Measurements from ENCODE around the gene MAPRE2. TPM values are rescaled to one million over a fixed set of nuclear protein-coding genes. Genes with fewer than 3 reads are reported as not detected.

The MAPRE2 gene
- total and polyA plus RNA-seq, 2 of the 13 experiments (the other 11 are each of a cell fraction or from before 2014, with no cell fraction given), result 34.5 to 67.9 TPM

DNA sequence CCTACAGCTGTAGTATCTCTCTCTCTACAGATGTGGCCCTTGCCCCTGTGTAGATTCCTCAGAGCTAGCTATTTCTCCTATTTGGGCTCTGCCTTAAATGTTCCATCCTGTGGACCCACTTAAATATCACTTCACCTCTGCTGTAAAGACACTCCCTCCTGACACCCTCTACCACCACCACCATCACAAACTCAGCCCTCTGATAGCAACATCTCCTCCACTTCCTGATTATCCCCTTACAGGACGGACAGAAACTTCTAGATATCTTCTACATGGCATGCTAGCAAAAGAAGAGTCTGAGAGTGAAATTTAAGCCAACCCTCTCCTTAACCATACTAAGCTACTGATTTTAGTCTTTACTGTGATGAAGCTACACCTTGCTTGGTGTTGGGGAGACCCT, 3.2 kb upstream of the MAPRE2 start:
- no TSS peak for BruUV-seq (replicated peaks)
- no peak overlapping the region for H2AFZ ChIP-seq (ENCODE audit: low read length)
- in situ Hi-C loops (cut with HindIII; ENCODE audit: extremely low pct_ligation_motif_present, low pct_unique_long_range_greater_than_20kb) (no loop called here), intact Hi-C loops (cut with micrococcal nuclease; ENCODE audit: unreplicated experiment) (no loop called here)
- H3K9me3 ChIP-seq (ENCODE audit: low read length), result no peaks in the 10 kb centered on the region
- CTCF ChIA-PET (ENCODE audit: low intra/inter-chr PET ratio, low total read pairs), result no interaction called here
- H3K9ac ChIP-seq (ENCODE audit: insufficient read depth, low read depth, low read length), result no peak overlapping the region
- H4K20me1 ChIP-seq (ENCODE audit: insufficient read depth, low read length), result peaks cover 7% of the 10 kb centered on the region; the same call in 1 of the 2 replicates
- no peak overlapping the region for H3K4me3 ChIP-seq (replicated peaks in 1 of 3; ENCODE audit: insufficient read depth in 1 of 3, low read depth in 2 of 3, low read length in 3 of 3)
- H3K27me3 ChIP-seq (ENCODE audit: control insufficient read depth in 1 of 2, insufficient read depth in 2 of 2, low read length in 2 of 2), result no peaks in the 10 kb centered on the region
- ATAC-seq, result no peak
- no peak for DNase-seq (ENCODE audit: low spot score)
- H3K4me1 ChIP-seq (ENCODE audit: insufficient read depth, low read length), result peaks cover 19% of the 10 kb centered on the region
- no peak overlapping the region for H3K4me2 ChIP-seq (ENCODE audit: low read depth, low read length)
- H3K27ac ChIP-seq (ENCODE audit: extremely low read length, insufficient read depth, low read length), result no peak overlapping the region
- POLR2A ChIA-PET, result no interaction called here
- no peak for FAIRE-seq
- 100% methylated on average over 1 of the region's 1 CpG for WGBS (ENCODE audit: low lambda C conversion rate)
- H3K79me2 ChIP-seq (ENCODE audit: insufficient read depth, low read length), result peaks cover 16% of the 10 kb centered on the region
- H3K36me3 ChIP-seq (replicated peaks in 1 of 2; ENCODE audit: control insufficient read depth in 1 of 2, insufficient read depth in 2 of 2, low read length in 2 of 2), result no peaks in the 10 kb centered on the region
- TF ChIP-seq ZNF20 (CRISPR knock-in tag; IDR thresholded peaks at IDR 0.05) (no peak), ZMYM2 (CRISPR knock-in tag; IDR thresholded peaks at IDR 0.05) (no peak), HNRNPK (IDR thresholded peaks at IDR 0.05; ENCODE audit: low read depth, low read length, poor library complexity, severe bottlenecking) (no peak), POGZ (CRISPR knock-in tag; IDR thresholded peaks at IDR 0.05) (no peak), ZBTB1 (CRISPR knock-in tag; IDR thresholded peaks at IDR 0.05; ENCODE audit: borderline replicate concordance) (no peak), TBP (CRISPR knock-in tag; IDR thresholded peaks at IDR 0.05) (no peak), SALL1 (CRISPR knock-in tag; IDR thresholded peaks at IDR 0.05) (no peak), ZNF329 (CRISPR knock-in tag; IDR thresholded peaks at IDR 0.05; ENCODE audit: low read depth) (no peak), ZNF782 (CRISPR knock-in tag; IDR thresholded peaks at IDR 0.05; ENCODE audit: borderline replicate concordance) (no peak), IRF2 (CRISPR knock-in tag; IDR thresholded peaks at IDR 0.05) (no peak)
- TF ChIP-seq, protein P1, sequence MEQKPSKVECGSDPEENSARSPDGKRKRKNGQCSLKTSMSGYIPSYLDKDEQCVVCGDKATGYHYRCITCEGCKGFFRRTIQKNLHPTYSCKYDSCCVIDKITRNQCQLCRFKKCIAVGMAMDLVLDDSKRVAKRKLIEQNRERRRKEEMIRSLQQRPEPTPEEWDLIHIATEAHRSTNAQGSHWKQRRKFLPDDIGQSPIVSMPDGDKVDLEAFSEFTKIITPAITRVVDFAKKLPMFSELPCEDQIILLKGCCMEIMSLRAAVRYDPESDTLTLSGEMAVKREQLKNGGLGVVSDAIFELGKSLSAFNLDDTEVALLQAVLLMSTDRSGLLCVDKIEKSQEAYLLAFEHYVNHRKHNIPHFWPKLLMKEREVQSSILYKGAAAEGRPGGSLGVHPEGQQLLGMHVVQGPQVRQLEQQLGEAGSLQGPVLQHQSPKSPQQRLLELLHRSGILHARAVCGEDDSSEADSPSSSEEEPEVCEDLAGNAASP (CRISPR knock-in tag; IDR thresholded peaks at IDR 0.05; ENCODE audit: borderline replicate concordance), result no peak
- TF ChIP-seq, protein P2, sequence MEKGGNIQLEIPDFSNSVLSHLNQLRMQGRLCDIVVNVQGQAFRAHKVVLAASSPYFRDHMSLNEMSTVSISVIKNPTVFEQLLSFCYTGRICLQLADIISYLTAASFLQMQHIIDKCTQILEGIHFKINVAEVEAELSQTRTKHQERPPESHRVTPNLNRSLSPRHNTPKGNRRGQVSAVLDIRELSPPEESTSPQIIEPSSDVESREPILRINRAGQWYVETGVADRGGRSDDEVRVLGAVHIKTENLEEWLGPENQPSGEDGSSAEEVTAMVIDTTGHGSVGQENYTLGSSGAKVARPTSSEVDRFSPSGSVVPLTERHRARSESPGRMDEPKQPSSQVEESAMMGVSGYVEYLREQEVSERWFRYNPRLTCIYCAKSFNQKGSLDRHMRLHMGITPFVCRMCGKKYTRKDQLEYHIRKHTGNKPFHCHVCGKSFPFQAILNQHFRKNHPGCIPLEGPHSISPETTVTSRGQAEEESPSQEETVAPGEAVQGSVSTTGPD (CRISPR knock-in tag; IDR thresholded peaks at IDR 0.05), result no peak
- TF ChIP-seq, protein P3, sequence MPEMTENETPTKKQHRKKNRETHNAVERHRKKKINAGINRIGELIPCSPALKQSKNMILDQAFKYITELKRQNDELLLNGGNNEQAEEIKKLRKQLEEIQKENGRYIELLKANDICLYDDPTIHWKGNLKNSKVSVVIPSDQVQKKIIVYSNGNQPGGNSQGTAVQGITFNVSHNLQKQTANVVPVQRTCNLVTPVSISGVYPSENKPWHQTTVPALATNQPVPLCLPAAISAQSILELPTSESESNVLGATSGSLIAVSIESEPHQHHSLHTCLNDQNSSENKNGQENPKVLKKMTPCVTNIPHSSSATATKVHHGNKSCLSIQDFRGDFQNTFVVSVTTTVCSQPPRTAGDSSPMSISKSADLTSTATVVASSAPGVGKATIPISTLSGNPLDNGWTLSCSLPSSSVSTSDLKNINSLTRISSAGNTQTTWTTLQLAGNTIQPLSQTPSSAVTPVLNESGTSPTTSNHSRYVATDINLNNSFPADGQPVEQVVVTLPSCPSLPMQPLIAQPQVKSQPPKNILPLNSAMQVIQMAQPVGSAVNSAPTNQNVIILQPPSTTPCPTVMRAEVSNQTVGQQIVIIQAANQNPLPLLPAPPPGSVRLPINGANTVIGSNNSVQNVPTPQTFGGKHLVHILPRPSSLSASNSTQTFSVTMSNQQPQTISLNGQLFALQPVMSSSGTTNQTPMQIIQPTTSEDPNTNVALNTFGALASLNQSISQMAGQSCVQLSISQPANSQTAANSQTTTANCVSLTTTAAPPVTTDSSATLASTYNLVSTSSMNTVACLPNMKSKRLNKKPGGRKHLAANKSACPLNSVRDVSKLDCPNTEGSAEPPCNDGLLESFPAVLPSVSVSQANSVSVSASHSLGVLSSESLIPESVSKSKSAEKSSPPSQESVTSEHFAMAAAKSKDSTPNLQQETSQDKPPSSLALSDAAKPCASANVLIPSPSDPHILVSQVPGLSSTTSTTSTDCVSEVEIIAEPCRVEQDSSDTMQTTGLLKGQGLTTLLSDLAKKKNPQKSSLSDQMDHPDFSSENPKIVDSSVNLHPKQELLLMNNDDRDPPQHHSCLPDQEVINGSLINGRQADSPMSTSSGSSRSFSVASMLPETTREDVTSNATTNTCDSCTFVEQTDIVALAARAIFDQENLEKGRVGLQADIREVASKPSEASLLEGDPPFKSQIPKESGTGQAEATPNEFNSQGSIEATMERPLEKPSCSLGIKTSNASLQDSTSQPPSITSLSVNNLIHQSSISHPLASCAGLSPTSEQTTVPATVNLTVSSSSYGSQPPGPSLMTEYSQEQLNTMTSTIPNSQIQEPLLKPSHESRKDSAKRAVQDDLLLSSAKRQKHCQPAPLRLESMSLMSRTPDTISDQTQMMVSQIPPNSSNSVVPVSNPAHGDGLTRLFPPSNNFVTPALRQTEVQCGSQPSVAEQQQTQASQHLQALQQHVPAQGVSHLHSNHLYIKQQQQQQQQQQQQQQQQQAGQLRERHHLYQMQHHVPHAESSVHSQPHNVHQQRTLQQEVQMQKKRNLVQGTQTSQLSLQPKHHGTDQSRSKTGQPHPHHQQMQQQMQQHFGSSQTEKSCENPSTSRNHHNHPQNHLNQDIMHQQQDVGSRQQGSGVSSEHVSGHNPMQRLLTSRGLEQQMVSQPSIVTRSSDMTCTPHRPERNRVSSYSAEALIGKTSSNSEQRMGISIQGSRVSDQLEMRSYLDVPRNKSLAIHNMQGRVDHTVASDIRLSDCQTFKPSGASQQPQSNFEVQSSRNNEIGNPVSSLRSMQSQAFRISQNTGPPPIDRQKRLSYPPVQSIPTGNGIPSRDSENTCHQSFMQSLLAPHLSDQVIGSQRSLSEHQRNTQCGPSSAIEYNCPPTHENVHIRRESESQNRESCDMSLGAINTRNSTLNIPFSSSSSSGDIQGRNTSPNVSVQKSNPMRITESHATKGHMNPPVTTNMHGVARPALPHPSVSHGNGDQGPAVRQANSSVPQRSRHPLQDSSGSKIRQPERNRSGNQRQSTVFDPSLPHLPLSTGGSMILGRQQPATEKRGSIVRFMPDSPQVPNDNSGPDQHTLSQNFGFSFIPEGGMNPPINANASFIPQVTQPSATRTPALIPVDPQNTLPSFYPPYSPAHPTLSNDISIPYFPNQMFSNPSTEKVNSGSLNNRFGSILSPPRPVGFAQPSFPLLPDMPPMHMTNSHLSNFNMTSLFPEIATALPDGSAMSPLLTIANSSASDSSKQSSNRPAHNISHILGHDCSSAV (CRISPR knock-in tag; IDR thresholded peaks at IDR 0.05; ENCODE audit: borderline replicate concordance), result no peak
- TF ChIP-seq, protein P4, sequence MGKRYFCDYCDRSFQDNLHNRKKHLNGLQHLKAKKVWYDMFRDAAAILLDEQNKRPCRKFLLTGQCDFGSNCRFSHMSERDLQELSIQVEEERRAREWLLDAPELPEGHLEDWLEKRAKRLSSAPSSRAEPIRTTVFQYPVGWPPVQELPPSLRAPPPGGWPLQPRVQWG (CRISPR knock-in tag; IDR thresholded peaks at IDR 0.05; ENCODE audit: borderline replicate concordance, low read depth), result no peak

All from HepG2 (cell line).